K562 (cell line): ENCODE results near the gene NAA10. TPM values are rescaled to one million over a fixed set of nuclear protein-coding genes. Genes with fewer than 3 reads are reported as not detected.

Experiments
- ATAC-seq: fragments of 200-7000 bp; cut with Tn5 transposase; 3 replicates; pipeline ENCODE4 v1.9.1; 2020; ENCODE audit warnings: moderate library complexity
- BruUV-seq: library from RNA; stranded (reverse); fragments of 400-500 nt; replicated peaks from 2 replicates; lab custom pipeline; 2021; lab: Mats Ljungman, UMichigan
- CTCF ChIA-PET: fragments of 300-600 bp; formaldehyde crosslinking; extraction: SDS; loops from one replicate; lab custom pipeline; 2021; ENCODE audit warnings: low intra/inter-chr PET ratio; lab: Yijun Ruan, JAX
- POLR2A ChIA-PET: fragments of 300-600, 350-650 bp; sonication (Branson Sonifier 250); formaldehyde crosslinking; extraction: SDS; loops from one replicate; lab custom pipeline; 2021; ENCODE audit warnings: antibody characterized with exemption, inconsistent platforms; lab: Yijun Ruan, JAX
- DNase-seq, 4 experiments: peaks; one replicate each; pipeline versions ENCODE4 v3.0.0 to v3.0.0-alpha.2; 2011 to 2018; ENCODE audit warnings: low spot score in 3 of 4, mixed read lengths in 3 of 4; ENCODE audit errors: extremely low read depth in 1 of 4
- FAIRE-seq: peaks from 2 replicates; lab custom pipeline; 2011; peaks lifted over from hg19 to GRCh38; lab: Jason Lieb, UNC
- H2AFZ ChIP-seq: 2 replicates; pipeline ENCODE4 v1.6.0; 2011; ENCODE audit warnings: low read depth, low read length, control low read depth, inconsistent platforms
- H3K27ac ChIP-seq: fragments of 200-600 bp; 3 replicates; pipeline ENCODE4 v1.8.0; 2011; ENCODE audit warnings: low read depth, mild to moderate bottlenecking, control low read depth, inconsistent platforms, low read length, moderate library complexity, mixed read lengths; ENCODE audit errors: extremely low read depth
- H3K27me3 ChIP-seq, 2 experiments: fragments of 300-600 bp in 1 of 2; 2 replicates in 1 of 2; 3 replicates in 1 of 2; pipeline versions ENCODE4 v1.6.0 to v1.8.0; 2011; ENCODE audit warnings: inconsistent platforms in 2 of 2, low read length in 2 of 2, mild to moderate bottlenecking in 1 of 2, mixed read lengths in 1 of 2, moderate library complexity in 1 of 2; ENCODE audit not compliant: control insufficient read depth in 2 of 2, insufficient read depth in 2 of 2
- H3K36me3 ChIP-seq: fragments of 300-600 bp; 3 replicates; pipeline ENCODE4 v1.8.0; 2011; ENCODE audit warnings: mild to moderate bottlenecking, low read length, inconsistent platforms; ENCODE audit not compliant: control insufficient read depth, insufficient read depth
- H3K4me1 ChIP-seq, 2 experiments: fragments of 200-600 bp in 1 of 2; replicated peaks in 1 of 2; 2 replicates in 1 of 2; 3 replicates in 1 of 2; pipeline versions ENCODE4 v1.5.1 to v1.8.0; 2011; ENCODE audit warnings: inconsistent platforms in 2 of 2, low read length in 2 of 2, mild to moderate bottlenecking in 1 of 2, mixed read lengths in 1 of 2, moderate library complexity in 1 of 2; ENCODE audit not compliant: control insufficient read depth in 2 of 2, insufficient read depth in 2 of 2
- H3K4me2 ChIP-seq: 2 replicates; pipeline ENCODE4 v1.6.1; 2011; ENCODE audit warnings: low read length, control low read depth, inconsistent platforms, mixed read lengths; ENCODE audit not compliant: insufficient read depth
- H3K4me3 ChIP-seq: fragments of 200-600 bp; sonication (generic), shearing (Covaris generic); 2 replicates; pipeline ENCODE4 v1.5.1; 2016; ENCODE audit warnings: control low read depth, inconsistent platforms
- H3K79me2 ChIP-seq: fragments of 200-600 bp; 3 replicates; pipeline ENCODE4 v1.8.0; 2011; ENCODE audit warnings: low read length, inconsistent platforms; ENCODE audit not compliant: control insufficient read depth, insufficient read depth
- H3K9ac ChIP-seq, 2 experiments: 2 replicates each; pipeline versions ENCODE4 v1.6.0 to v1.6.1; 2011; ENCODE audit warnings: low read depth in 2 of 2, low read length in 2 of 2, control low read depth in 1 of 2, inconsistent platforms in 1 of 2, mild to moderate bottlenecking in 1 of 2, mixed read lengths in 1 of 2; ENCODE audit not compliant: insufficient read depth in 1 of 2
- H3K9me1 ChIP-seq: one replicate; pipeline ENCODE4 v1.6.0; 2011; ENCODE audit warnings: inconsistent platforms, mild to moderate bottlenecking, low read length, moderate library complexity; ENCODE audit not compliant: control insufficient read depth, insufficient read depth
- H3K9me3 ChIP-seq: replicated peaks from 2 replicates; pipeline ENCODE4 v1.5.1; 2011; ENCODE audit warnings: low read depth, low read length, inconsistent platforms; ENCODE audit not compliant: control insufficient read depth, insufficient read depth
- H4K20me1 ChIP-seq: replicated peaks from 2 replicates; pipeline ENCODE4 v1.6.1; 2011; ENCODE audit warnings: low read length, inconsistent platforms, mixed read lengths; ENCODE audit not compliant: control insufficient read depth, insufficient read depth
- CCAR2 ChIP-seq: fragments of 200-400 bp; formaldehyde crosslinking; IDR thresholded peaks from 2 replicates; pipeline ENCODE4 v1.6.1; 2017; ENCODE audit warnings: mild to moderate bottlenecking, low read depth, low read length
- NR3C1 ChIP-seq: sonication (generic); formaldehyde crosslinking; IDR thresholded peaks from 2 replicates; pipeline ENCODE4 v1.8.1; 2022; ENCODE audit warnings: missing genetic modification reagents
- POLR2G ChIP-seq: fragments of 200-400 bp; formaldehyde crosslinking; IDR thresholded peaks from 2 replicates; pipeline ENCODE4 v1.6.1; 2017; ENCODE audit warnings: low read depth, mild to moderate bottlenecking, antibody characterized with exemption, low read length, moderate library complexity
- ZC3H4 ChIP-seq: sonication (generic); formaldehyde crosslinking; IDR thresholded peaks from 2 replicates; pipeline ENCODE4 v1.9.0; 2021; ENCODE audit warnings: missing genetic modification reagents, borderline replicate concordance
- WGBS: fragments of 100-300 bp; shearing (Covaris generic); methylation state at CpG from one replicate; pipeline ENCODE4 v1.1.6; 2016; ENCODE audit warnings: low coverage, mixed read lengths; ENCODE audit not compliant: insufficient coverage; ENCODE audit errors: missing lambda C conversion rate; 5-methylcytosine and 5-hydroxymethylcytosine counted together
- in situ Hi-C: fragments of 300-500 bp; cut with MboI; formaldehyde crosslinking; loops from 4 replicates; pipeline ENCODE4 v1.15.0; 2018; ENCODE audit warnings: inconsistent platforms, mixed read lengths
- intact Hi-C: fragments of 100-400 bp; cut with micrococcal nuclease; formaldehyde crosslinking; loops from 2 replicates; pipeline ENCODE4 v1.14.2; 2022
- polyA plus RNA-seq, 8 experiments: library from polyadenylated mRNA; depleted of rRNA in 4 of 8; stranded (reverse) in 5 of 8; unstranded in 3 of 8; fragments of >200 nt; fragmentation: Nextera tagmentation in 2 of 8; fragmentation: Illumina TruSeq in 1 of 8; extraction: Ambion mirVana in 2 of 8; extraction: Trizol in 1 of 8; gene quantifications; 2 replicates each; pipeline versions ENCODE4 v1.2.1 to v1.2.3, GENCODE V29; 2011 to 2014; ENCODE audit warnings: inconsistent platforms in 1 of 8, missing spikeins in 1 of 8
- total RNA-seq, 7 experiments: library from RNA; depleted of rRNA in 6 of 7; stranded (reverse); fragments of >200 nt in 6 of 7; fragmentation: Illumina TruSeq in 2 of 7; extraction: Trizol in 2 of 7; gene quantifications; 2 replicates each; pipeline versions ENCODE4 v1.2.1 to v1.2.3, GENCODE V29; 2011 to 2021; ENCODE audit warnings: low replicate concordance in 1 of 7
- TF ChIP-seq, protein P1 (sequence below): sonication (generic); formaldehyde crosslinking; IDR thresholded peaks from 2 replicates; pipeline ENCODE4 v1.8.1; 2023; ENCODE audit warnings: mild to moderate bottlenecking, missing genetic modification reagents, moderate library complexity
- TF ChIP-seq, protein P2 (sequence below): fragments of 250-450 bp; sonication (Bioruptor Pico); IDR thresholded peaks from 2 replicates; pipeline ENCODE4 v1.8.0; 2021; ENCODE audit warnings: moderate library complexity, mild to moderate bottlenecking, inconsistent platforms

Gene NAA10
- total and polyA plus RNA-seq, 9 of the 15 experiments (the other 6 are each of a cell fraction or from before 2014, with no cell fraction given): 11.1 to 250 (median 134) TPM

DNA sequence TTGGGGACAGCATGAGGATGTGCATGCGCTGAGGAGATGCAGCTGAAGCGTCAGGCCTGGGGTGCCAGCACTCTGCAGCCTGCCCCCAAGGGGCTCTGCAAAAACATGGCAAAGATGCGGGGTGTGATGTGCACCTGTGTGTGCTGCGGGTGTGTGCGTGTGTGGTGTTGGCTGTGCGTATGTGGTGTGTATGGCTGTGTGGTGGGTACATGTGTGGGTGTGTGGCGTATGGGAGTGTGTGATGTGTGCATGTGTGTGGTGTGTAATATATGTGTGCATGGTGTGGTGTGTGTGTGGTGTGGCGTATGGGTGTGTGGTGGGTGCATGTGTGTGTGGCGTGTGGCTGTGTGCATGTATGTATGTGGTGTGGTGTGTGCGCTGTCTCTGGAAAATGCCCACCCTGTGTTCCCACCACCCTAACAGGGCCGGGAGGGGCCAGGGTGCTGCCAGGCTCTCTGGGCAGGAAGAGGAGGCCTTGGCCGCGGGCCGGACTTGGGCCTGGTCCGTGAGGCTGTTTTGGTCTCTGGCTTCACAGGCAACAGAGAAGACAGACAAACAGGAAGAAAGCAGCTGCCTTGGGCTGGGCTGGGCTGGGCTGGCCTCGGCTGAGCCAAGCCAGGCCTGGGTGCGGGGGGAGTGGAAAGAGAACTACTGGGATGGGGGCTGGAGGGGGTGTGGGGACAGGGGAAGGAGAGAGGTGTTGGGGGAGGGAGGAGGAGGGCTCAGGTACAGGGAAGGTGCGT, 31.4 kb downstream of the NAA10 start:
- intact Hi-C loops (no loop called here), in situ Hi-C loops (no loop called here)
- Histone ChIP-seq H3K9ac (peak overlapping the region in 1 of 2 experiments; percentile 55; a peak in 1 of 4 replicates), H3K4me1 (peaks cover 17 to 67% of the 10 kb centered on the region in 2 experiments), H4K20me1 (no peaks in the 10 kb centered on the region), H3K36me3 (no peaks in the 10 kb centered on the region)
- POLR2A ChIA-PET: no interaction called here
- ATAC-seq (peak; percentile 16), FAIRE-seq (no peak)
- WGBS: 62% methylated on average over 10 of the region's 18 CpGs
- BruUV-seq: no TSS peak
- TF ChIP-seq POLR2G: peak; percentile 64
- TF ChIP-seq NR3C1 (CRISPR knock-in tag): 0 out of 2 replicates have a peak, but pooled peaks have one; percentile 16
- TF ChIP-seq, protein P1, sequence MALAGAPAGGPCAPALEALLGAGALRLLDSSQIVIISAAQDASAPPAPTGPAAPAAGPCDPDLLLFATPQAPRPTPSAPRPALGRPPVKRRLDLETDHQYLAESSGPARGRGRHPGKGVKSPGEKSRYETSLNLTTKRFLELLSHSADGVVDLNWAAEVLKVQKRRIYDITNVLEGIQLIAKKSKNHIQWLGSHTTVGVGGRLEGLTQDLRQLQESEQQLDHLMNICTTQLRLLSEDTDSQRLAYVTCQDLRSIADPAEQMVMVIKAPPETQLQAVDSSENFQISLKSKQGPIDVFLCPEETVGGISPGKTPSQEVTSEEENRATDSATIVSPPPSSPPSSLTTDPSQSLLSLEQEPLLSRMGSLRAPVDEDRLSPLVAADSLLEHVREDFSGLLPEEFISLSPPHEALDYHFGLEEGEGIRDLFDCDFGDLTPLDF: no peak
- TF ChIP-seq, protein P2, sequence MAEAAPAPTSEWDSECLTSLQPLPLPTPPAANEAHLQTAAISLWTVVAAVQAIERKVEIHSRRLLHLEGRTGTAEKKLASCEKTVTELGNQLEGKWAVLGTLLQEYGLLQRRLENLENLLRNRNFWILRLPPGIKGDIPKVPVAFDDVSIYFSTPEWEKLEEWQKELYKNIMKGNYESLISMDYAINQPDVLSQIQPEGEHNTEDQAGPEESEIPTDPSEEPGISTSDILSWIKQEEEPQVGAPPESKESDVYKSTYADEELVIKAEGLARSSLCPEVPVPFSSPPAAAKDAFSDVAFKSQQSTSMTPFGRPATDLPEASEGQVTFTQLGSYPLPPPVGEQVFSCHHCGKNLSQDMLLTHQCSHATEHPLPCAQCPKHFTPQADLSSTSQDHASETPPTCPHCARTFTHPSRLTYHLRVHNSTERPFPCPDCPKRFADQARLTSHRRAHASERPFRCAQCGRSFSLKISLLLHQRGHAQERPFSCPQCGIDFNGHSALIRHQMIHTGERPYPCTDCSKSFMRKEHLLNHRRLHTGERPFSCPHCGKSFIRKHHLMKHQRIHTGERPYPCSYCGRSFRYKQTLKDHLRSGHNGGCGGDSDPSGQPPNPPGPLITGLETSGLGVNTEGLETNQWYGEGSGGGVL (CRISPR knock-in tag): no peak
- TF ChIP-seq ZC3H4: 0 out of 2 replicates have a peak, but pooled peaks have one; percentile 35
- TF ChIP-seq CCAR2: 0 out of 2 replicates have a peak, but pooled peaks have one; percentile 67
- TF ChIP-seq, all 486 proteins: peak for 4
- no peaks in the 10 kb centered on the region for H3K9me3 ChIP-seq
- no peak overlapping the region for H3K4me3 ChIP-seq
- no peaks in the 10 kb centered on the region for H3K79me2 ChIP-seq
- no peaks in the 10 kb centered on the region for H3K9me1 ChIP-seq
- no peak overlapping the region for H3K4me2 ChIP-seq
- no peak overlapping the region for H2AFZ ChIP-seq
- H3K27ac ChIP-seq: no peak overlapping the region
- CTCF ChIA-PET: no interaction called here
- no peak for DNase-seq
- H3K27me3 ChIP-seq: no peaks in the 10 kb centered on the region; a peak in 1 of 5 replicates
